GM19468 (cell line): Measurements from ENCODE around the gene BCAP31.
"Not testable (repeated sequence)": the region's sequence is repeated elsewhere in the genome, so short reads cannot be mapped to it uniquely, and the experiment has no call there.

Source experiments
- ATAC-seq: cut with Tn5 transposase; IDR thresholded peaks from one replicate; pipeline ENCODE4 v1.9.1; 2021; ENCODE audit warnings: mild to moderate bottlenecking, moderate library complexity, moderate number of reproducible peaks; ENCODE audit not compliant: unreplicated experiment; ENCODE audit errors: extremely low read depth

Gene BCAP31

DNA sequence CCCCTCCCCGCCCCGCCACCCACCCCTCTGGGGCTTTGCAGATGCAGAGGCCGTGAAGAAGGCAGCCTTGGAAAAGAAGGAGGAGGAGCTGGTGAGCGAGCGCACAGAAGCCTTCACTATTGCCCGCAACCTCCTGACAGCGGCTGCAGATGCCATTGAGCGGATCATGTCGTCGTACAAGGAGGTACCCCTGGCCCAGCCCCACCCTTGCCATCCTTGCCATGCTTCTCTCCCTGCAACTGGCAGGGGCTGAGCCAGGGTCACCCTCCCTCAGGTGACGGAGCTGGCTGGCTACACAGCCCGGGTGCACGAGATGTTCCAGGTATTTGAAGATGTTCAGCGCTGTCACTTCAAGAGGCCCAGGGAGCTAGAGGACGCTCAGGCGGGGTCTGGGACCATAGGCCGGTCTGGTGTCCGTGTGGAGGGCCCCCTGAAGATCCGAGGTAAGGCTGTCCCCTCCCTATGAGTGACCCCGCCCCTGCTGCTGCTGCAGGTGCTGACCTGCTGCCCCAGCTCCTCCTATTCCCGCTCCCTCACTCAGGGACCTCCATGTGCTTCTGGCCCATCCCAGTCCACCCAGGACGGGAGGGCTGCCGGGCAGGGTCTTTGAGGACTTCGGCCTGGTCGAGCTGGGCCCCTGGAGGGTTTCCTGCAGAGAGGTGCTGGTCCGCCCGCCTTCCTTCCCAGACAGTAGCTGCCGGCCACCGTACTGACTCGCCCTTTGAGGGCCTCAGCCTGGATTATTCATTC is 12.1 kb upstream of the BCAP31 start:
- no peak for ATAC-seq

DNA sequence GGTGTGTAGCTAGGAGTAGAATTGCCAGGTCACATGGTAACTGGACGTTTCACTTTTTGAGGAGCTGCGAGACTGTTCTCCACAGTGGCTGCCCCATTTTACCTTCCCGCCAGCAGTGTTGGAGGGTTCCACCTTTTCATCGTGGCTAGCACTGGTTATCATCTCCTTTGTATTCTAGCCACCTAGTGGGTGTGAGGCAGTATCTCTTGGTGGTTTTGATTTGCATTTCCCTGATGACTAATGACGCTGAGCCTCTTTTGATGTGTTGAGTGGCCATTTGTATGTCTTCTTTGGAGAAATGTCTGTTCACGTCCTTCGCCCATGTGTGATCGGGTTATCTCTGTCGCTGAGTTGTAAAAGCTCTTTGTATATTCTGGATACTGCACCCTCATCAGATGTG is 11.1 kb upstream of the BCAP31 start:
- no peak for ATAC-seq

DNA sequence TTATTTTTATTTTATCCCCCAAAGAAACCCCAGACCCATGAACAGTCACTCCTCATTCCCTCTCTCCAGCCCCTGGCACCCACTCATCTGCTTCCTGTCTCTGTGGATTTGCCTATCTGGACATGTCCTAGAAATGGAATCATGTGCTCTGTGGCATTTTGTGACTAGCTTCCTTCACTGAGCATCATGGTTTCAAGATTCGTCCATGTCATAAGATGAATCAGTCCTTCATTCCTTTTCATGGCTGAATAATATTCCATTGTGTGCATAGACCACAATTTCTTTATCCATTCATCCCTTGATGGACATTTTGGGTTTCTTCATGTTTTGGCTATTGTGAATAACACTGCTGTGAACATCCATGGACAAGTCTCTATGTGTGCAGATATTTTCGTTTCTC is 10.7 kb upstream of the BCAP31 start:
- no peak for ATAC-seq

DNA sequence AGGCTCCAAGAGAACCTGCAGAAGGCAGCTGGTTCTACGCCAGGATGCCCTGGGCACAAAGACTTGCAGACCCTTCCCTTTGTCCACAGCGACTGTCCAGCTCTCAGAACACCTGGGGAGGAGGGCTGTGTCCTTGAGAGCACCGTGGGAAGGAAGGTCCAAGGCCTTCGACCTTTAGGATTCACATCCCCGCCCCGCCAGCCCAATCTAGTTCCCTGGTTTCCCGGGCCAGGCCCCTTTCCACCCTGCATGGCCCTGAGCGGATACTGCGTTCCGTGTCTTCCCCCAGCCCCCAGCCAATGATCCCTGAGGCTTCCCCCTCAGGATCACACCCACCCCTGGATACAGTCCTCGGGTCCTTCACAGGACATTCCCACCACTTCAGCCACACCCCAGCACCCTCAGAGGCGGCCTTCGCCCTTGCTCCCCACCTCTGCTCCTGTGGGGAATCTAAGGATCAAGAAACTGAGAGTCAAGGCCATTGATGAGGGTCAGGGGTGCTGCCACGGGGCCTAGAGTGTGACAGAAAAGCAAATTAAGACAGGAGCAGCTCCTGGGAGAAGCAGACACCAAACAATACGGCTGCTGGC is 9.6 kb upstream of the BCAP31 start:
- ATAC-seq: no peak

DNA sequence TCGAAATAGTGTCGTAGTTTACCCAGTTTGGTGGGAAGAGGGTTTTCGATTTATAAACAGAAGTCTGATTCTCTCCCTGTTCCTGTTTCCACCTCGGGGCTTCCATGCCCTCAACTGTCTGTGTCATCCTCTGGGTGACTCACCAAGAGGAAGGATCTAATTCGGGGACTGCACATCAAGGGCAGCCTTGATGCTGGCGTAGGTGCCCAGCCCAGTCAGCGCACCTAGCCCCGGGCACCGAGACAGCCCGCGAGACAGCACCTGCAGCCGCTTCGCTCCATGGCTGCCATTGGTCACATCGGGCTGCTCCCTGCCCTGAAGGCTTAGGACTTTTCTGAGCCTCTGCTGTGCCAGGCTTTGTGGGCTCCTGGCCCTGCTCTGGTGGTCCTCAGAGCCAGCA is 8.2 kb upstream of the BCAP31 start:
- no peak for ATAC-seq

DNA sequence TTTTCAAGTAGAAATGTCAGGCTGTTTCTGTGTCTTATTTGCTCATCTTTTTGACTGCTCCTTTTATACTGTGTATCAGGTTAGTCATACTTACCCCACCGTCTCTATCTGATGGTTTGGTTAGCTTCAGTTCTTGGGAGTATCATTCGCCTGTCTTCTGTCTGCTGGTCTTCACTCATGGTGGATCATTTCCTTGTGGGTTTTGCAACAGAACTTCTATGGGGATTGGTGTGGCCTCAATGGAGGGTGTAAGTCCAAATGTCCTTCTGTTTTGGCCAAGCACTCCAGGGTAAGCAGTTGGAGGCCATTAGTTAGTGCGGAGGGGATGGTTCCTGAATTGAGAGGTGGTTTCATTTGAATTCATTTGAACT is 7.6 kb upstream of the BCAP31 start:
- ATAC-seq: no peak

DNA sequence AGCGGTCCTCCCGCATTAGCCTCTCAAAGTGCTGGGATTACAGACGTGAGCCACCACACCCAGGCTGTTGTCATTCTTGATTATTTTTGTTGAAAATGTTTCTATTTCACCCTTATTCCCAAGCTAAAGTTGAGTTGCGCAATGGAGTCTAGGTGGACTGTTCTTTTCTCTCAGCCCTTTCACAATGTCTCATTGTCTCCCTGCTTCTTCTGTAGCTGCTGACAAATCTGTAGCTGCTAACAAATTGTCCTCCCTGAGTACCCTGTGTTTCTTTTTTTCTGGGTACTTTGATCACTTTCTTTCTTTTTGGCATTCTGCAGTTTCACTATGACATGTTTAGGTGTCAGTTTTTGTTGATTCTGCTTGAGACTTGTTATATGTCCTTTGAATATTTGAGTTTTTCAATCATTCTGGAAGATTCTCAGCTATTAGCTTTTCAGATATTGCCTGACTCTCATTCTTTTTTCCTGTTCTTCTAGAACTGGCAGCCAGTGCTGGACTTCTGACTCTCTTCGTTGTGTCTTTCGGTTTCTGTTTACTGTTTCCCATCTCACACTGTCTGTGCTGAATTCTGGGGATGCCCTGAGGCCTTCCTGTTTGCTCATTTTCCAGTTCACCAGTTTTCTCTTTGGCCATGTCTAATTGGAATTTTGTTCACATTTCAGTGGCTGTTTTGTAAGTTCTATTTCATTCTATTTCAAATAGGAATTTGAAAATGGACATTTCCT is 7.1 kb upstream of the BCAP31 start:
- ATAC-seq: no peak

DNA sequence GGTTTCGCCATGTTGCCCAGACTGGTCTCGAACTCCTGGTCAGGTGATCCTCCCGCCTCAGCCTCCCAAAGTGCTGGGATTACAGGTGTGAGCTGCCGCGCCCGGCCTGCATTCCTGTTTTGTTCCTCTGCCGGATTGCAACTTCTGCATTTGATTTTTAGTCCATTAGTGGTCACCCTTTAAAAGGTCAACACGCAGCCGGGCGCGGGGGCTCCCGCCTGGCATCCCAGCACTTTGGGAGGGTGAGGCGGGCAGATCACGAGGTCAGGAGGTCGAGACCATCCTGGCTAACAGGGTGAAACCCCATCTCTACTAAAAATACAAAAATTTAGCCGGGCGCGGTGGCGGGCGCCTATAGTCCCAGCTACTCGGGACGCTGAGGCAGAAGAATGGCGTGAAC is 5.9 kb upstream of the BCAP31 start:
- ATAC-seq: not testable (repeated sequence)

DNA sequence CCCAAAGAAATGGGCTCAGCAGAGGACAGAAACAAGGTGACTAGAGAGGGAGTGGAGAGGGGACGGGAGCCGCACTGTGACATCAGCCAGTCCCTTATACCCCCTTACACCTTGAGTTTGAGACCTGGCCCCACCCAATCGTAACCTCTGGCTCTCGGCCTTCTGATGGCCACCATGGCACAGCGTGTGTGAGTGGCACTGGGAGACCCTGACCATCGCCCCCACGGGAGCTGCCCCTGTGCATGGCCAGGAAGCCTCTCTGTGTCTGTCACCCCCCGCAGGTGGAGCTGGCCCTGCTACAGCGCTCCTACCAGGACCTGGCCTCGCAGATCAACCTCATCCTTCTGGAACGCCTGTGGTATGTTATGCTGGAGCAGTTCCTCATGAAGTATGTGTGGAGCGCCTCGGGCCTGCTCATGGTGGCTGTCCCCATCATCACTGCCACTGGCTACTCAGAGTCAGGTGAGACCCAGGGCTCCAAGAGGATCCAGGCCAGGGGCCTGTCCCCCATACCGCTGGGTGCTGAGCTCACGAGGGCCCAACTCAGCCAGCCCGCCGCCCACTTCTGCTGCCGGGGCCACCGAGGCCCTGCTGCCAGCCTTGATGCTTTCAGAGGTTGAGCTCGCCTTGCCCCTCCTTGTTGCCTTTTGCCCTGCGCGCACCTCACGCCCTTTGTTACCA is 4.9 kb upstream of the BCAP31 start:
- ATAC-seq: no peak

DNA sequence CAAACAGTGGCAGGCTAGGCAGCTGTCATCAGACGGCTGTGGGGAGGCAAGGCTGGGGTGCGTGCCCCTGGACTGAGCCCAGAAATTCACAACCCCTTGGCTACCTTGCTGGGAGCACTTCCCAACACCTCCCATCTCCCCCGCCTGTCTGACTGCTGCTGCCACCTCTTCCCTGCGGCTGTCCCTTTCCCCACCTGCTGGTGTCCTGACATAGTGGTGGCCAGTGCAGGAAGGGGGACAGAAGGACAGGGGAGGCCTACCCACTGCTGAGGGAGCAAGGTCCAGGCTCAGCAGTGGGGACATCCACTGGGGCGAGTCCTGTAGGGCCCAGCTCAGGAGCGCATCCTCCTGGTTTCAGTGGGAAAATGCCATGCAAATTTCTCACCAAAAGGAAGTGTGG is 3.9 kb upstream of the BCAP31 start:
- ATAC-seq: no peak

DNA sequence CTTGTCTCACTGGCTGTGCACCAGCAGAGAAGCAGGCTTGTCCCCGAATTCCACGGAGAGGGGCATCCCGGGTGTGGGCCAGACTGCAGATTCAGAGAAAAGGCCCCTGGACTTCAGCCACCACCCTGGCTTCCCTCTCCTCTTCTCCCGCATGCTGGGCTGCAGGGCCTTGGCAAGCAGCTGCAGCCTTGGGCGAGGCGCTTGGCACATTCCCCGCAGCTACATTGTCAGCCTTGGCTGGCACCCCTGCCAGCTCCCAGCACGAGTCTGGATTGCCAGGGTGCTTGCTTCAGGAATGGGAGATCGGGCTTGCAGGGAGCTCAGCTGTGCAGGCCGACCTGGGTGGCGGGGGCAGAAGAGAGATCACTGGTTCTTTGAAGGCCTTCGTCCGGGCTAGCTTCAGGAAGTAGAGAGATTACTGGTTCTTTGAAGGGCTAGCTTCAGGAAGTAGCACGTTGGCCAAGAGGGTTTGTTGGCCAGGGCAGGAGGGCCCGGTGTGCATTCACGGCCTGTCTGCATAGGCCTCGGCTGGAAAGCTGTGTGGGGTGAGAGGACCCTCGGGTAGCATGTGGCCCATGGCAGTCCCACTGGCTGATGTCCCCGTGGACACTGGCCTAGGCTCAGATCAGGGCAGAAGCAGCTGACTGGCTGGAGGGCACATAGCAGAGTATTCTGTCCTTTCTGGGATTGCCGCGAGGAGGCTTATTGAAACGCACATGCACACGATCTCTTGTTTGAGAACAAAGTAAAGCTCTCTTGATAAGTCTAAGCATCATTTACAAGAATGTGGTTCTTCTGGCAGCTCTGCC is 3.1 kb upstream of the BCAP31 start:
- no peak for ATAC-seq

DNA sequence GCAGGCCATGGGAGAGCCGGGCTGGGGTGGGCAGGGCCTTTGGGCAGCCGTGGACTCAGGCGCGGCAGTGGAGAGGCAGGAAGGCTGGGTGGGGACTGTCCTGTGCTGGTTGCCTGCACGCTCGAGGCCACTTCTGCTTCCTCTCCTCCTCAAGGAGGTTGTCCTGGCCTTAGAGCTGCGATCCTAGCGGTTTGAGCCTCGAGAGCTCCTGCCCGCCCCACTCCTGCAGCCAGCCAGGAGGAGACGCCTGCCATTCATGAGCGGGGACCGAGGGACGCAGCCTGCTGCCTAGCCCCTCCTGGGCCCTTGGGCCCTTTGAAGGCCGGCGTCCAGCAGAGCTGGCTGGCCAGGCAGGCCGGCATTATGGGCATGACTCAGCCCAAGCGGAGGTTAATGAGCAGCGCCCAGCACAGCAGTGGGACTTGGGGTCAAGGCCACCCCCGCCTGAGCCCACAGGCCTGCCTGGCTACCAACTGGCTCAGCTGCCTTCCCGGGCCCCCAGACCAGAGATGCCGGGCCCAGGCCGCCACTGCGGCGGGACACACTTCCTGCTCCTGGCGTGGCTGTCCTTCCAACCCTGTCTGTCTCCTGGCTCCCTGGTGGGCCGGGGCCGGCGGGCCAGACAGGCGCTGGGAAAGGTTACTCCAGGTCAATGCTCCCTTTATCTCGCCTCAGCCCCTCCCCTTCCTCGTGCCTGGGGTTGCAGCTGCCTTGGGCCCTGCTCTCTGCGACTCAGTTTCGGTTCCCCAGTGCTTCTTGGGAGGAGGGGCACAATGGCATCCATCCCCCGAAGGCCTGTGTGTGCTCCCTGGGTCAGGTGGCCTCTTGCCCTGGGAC is 2.3 kb upstream of the BCAP31 start:
- ATAC-seq: no peak

DNA sequence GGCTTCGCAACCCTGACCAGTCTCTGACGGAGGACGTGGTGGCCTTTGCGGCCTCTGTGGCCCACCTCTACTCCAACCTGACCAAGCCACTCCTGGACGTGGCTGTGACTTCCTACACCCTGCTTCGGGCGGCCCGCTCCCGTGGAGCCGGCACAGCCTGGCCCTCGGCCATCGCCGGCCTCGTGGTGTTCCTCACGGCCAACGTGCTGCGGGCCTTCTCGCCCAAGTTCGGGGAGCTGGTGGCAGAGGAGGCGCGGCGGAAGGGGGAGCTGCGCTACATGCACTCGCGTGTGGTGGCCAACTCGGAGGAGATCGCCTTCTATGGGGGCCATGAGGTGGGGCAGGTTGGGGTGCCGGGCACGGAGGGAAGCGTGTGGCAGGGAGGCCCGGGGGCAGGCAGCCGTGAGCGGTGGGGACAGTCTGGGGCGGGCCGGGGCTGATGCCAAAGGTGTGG is 1.7 kb upstream of the BCAP31 start:
- no peak for ATAC-seq

DNA sequence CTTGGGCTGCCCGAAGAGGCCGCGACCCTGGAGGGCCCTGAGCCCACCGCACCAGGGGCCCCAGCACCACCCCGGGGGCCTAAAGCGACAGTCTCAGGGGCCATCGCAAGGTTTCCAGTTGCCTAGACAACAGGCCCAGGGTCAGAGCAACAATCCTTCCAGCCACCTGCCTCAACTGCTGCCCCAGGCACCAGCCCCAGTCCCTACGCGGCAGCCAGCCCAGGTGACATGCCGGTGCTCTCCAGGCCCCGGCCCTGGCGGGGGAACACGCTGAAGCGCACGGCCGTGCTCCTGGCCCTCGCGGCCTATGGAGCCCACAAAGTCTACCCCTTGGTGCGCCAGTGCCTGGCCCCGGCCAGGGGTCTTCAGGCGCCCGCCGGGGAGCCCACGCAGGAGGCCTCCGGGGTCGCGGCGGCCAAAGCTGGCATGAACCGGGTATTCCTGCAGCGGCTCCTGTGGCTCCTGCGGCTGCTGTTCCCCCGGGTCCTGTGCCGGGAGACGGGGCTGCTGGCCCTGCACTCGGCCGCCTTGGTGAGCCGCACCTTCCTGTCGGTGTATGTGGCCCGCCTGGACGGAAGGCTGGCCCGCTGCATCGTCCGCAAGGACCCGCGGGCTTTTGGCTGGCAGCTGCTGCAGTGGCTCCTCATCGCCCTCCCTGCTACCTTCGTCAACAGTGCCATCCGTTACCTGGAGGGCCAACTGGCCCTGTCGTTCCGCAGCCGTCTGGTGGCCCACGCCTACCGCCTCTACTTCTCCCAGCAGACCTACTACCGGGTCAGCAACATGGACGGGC is 1.0 kb upstream of the BCAP31 start:
- ATAC-seq: no peak

DNA sequence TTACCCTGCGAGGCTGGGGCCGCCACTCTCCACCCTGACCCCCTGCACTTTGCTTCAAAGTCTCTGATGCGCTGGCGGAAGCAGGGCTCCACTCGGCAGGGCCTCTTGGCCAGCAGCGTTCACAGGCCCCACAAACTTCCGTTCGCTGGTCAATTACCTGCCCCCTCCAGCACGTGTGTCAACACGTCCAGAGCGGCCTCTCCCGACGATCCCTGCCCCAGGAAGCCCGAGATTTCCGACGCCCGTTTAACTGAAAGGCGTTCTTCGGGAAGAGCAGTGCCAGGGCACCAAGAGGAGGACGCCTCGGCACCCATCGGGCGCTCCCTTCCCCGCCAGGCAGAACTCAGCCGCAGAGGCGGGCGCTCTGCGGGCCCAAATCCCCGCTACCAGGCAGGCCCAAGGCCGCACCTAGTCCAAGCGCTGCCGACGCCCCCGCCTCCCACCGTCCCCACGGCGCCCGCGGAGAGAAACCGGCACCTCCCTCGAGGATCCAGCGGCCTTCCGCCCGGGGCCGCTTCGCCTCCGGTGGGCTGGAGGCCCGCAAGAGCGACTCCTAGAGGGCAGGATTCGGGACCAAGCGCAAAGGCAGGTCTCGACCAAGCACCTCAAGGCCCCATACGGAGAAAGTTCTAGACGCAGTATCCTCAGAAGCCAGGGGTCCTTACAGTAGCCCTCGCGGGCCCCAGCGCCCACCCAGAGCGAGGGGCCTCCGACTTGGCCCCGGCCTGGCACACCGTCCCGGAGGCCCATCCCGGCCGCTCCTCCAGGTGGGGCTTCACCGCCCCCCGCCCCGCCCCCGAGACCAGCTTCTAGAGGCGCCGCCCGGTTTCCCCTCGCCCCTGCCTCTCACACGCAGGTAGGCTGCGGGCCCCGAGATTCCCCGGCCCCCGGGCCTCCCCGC is 586 bp downstream of the BCAP31 start:
- peak; percentile 2 for ATAC-seq

DNA sequence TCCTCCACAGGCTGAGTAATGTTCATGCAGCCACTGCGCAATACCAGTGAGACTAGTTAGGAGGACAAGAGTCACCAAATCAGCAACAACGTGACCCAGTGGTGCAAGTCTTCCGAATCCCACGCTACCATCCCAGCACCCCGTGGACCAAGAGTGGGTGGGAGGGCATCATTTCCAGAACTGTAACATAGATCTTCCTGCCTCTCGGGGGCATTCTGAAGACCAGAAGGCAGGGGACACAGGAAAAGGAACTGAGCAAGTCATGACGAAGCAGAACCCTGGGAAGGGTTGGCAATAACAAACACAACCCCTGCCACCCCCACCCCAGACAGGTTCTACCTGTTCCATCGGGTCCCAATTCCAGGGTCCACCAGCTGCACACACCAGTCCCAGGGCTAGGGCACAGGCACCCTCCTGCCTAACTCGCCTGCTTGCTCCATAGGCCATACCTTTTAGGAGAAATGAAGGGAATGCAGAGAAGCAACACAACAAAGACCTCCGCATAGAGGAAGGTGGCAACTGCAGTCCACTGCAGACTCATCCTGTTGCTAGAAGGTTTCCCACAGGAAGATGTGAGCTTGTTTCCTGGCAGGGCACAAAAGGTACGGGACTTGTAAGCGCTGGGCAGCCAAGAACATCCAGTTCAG is 1.4 kb downstream of the BCAP31 start:
- no peak for ATAC-seq

DNA sequence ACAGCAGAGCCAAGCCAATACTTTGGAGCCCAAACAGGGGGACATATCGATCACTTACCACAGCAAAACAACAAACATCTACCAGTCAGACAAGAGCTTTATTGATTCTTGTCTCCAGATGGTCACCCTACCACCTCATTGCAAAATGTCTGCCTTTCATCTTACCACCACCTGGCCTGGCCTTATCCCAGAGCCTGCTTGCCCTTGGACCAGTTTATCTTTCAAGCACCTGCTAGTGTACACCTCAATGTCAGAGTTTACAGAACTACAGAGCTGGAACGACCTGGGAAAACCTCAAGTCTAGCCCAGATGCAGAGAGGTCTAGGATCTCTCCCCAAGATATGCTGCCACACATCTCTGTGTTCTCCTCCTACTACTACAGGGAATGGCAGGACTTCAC is 4.5 kb downstream of the BCAP31 start:
- ATAC-seq: no peak
